Measurements from ENCODE around the gene MT1H. TPM values are rescaled to one million over a fixed set of nuclear protein-coding genes. Genes with fewer than 3 reads are reported as not detected.
"Not testable (repeated sequence)": the region's sequence is repeated elsewhere in the genome, so short reads cannot be mapped to it uniquely, and the experiment has no call there.

The MT1H gene
- total RNA-seq, 1 donor from 2014 or later = not detected

GRCh38 chr16:56702836-56703235, 33.2 kb downstream of the MT1H start:
- DNase-seq (ENCODE audit: low spot score) = no peak
- intact Hi-C loops (cut with DNase I) = loop anchor here (1.0 to 5.0 kb wide), 3 partner anchors 28 to 189 kb away; no protein-coding TSS in a partner anchor

DNA sequence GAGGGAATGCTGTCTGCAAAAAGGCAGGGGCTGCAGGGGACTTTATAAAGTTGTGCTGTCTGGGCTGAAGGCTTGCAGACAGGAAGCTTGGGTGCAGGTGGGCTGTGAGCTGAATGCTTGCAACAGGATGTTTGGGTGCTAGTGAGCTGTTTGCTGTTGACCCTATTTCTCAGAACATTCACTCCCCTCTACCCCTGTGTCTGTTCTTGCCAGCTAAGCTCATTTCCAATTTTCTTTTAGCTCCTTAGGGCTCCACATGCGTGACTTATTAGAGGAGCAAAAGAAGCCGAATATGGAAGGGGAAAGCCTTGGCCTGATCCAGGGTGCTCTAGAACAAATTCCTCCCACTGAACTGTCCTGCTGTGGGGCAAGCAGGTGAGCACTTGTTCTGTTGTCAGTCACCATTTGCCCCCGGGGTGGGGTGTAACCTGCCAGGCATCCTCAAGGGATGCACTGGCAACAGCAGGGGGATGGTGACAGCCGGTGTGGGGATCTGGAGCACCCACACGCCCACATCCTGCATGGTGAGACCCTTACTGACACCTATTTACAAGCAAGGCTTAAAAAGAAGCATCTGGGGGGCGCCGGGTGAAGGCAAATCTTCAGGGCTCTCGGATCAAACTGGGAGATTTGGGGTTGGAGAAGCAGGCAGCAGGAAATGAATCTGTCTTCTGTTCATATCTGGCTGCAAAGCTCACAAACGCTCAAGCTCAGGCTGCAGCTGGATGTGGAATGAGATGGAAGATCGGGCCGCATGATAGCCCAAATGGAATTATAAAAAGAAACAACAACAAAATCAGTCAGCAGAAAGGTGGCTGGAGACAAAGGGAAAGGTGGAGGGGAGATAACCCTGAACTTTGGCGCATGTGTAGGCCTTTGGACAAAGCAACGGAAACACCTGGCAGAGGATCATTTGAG, 39.2 kb downstream of the MT1H start:
- no peak for DNase-seq (ENCODE audit: low spot score)
- intact Hi-C loops (cut with DNase I) = no loop called here

DNA sequence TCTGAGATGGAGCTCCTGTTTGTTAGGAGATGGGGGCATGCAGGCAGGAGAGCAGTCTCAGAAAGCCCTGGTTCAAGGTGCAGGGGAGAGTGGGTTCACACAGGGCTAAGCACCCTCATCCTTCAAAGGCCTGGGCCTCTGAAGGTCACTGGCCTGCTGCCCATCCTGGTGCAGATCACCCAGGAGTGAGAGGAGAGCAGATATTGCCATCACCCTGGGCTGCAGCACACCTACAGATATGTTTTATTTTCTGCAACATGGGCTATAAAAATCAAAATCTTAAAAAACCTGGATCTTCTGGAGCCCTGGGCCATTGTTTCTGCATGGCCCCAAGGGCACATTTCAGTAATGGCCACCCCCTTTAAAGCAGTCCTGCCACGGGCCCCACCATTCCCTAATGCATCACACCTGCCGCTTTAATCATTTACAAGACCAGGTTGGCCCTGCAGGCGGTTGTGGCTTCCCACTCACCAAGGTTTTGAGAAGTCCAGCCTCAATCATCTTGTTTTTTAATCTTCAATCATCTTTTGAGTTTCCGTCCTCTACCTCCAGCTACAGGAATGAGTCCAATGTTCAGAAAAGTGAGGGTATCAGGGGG, 39.9 kb downstream of the MT1H start:
- intact Hi-C loops (cut with DNase I) = no loop called here

GRCh38 chr16:56710181-56710737, 40.6 kb downstream of the MT1H start:
- intact Hi-C loops (cut with DNase I) = no loop called here
- DNase-seq (ENCODE audit: low spot score) = no peak

More for the DNA sequence above, 39.9 kb downstream of the MT1H start:
- no peak for DNase-seq (ENCODE audit: low spot score)

DNA sequence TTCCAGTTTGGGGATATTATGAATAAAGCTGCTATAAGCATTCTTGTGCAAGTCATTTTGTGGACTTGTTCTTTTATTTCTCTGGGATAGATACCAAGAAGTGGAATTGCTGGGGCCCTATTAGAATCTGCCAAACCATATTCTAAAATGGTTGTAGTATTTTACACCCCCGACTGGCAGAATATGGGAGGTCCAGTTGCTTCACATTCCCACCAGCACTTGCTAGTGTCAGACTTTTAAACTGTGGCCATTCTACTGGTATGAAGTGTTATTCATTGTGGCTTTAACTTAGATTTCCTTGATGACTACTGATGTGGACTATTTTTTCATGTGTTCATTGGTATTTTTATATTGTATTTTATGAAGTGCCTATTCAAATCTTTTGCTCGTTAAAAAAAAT, 42.2 kb downstream of the MT1H start:
- no peak for DNase-seq (ENCODE audit: low spot score)
- intact Hi-C loops (cut with DNase I) = no loop called here

- no peak for DNase-seq (ENCODE audit: low spot score)
- intact Hi-C loops (cut with DNase I) = no loop called here
Measured at GRCh38 chr16:56713794-56714193, 44.2 kb downstream of the MT1H start.

GRCh38 chr16:56715126-56715525, 45.5 kb downstream of the MT1H start:
- intact Hi-C loops (cut with DNase I) = no loop called here
- DNase-seq (ENCODE audit: low spot score) = no peak

GRCh38 chr16:56716761-56717160, 47.1 kb downstream of the MT1H start:
- intact Hi-C loops (cut with DNase I) = no loop called here

DNA sequence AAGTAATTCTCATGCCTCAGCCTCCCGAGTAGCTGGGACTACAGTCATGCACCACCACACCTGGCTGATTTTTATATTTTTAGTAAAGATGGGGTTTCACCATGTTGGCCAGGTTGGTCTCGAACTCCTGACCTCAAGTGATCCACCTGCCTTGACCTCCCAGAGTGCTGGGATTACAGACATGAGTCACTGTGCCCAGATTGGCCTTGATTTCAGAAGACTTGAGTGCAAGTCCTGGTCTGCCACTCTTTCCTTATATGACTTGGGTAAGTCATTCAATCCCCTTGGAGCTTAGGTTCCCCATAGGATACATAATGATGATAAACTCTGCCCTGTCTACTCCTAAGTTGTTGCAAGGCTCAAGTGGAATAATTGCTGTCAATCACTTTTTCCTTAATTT, 47.9 kb downstream of the MT1H start:
- intact Hi-C loops (cut with DNase I); DNase-seq (ENCODE audit: low spot score): not testable (repeated sequence)

More at GRCh38 chr16:56716761-56717160, 47.1 kb downstream of the MT1H start:
- no peak for DNase-seq (ENCODE audit: low spot score)

Other genes starting within 250 kb of the MT1H start
- gene AMFR, start 244.3 kb upstream of the MT1H start, total RNA-seq = 79.4 TPM
- gene NUDT21, start 218.5 kb upstream of the MT1H start, total RNA-seq = 66.2 TPM
- 30.1 TPM for gene OGFOD1, start 218.3 kb upstream of the MT1H start, total RNA-seq
- gene BBS2, start 149.8 kb upstream of the MT1H start, total RNA-seq = 43.7 TPM
- not detected for gene MT4, start 104.7 kb upstream of the MT1H start, total RNA-seq
- gene MT3, start 80.3 kb upstream of the MT1H start, total RNA-seq = 3.0 TPM
- gene MT2A, start 61.2 kb upstream of the MT1H start, total RNA-seq = 108 TPM
- 36.1 TPM for gene MT1E, start 44.0 kb upstream of the MT1H start, total RNA-seq
- gene MT1M, start 37.2 kb upstream of the MT1H start, total RNA-seq = 1.1 TPM
- gene MT1A, start 31.1 kb upstream of the MT1H start, total RNA-seq = 1.5 TPM
- gene MT1B, start 17.9 kb upstream of the MT1H start, total RNA-seq = not detected
- 2.2 TPM for gene MT1F, start 11.9 kb upstream of the MT1H start, total RNA-seq
- 1.2 TPM for gene MT1G, start 1.7 kb upstream of the MT1H start, total RNA-seq
- 24.6 TPM for gene MT1X, start 12.7 kb downstream of the MT1H start, total RNA-seq
- 33.4 TPM for gene NUP93, start 60.3 kb downstream of the MT1H start, total RNA-seq
- gene SLC12A3, start 195.4 kb downstream of the MT1H start, total RNA-seq = not detected

All from cardiac septum (tissue), 1 donor.